Upper lobe of right lung (tissue), 1 donor: ENCODE results near the gene LKAAEAR1. TPM values are rescaled to one million over a fixed set of nuclear protein-coding genes. Genes with fewer than 3 reads are reported as not detected.

Experiments used
- ATAC-seq: fragments of 200-7000 bp; cut with Tn5 transposase; one replicate; pipeline ENCODE4 v1.9.1; 2020; ENCODE audit warnings: mild to moderate bottlenecking, moderate library complexity
- DNase-seq: peaks from one replicate; pipeline ENCODE4 v3.0.0-alpha.2; 2020
- H3K27ac ChIP-seq: fragments of 200-600 bp; one replicate; pipeline ENCODE4 v1.8.0; 2022
- H3K27me3 ChIP-seq: fragments of 200-600 bp; one replicate; pipeline ENCODE4 v1.8.0; 2022; ENCODE audit warnings: mild to moderate bottlenecking
- H3K36me3 ChIP-seq: fragments of 200-600 bp; one replicate; pipeline ENCODE4 v1.8.0; 2022
- H3K4me1 ChIP-seq: fragments of 200-600 bp; one replicate; pipeline ENCODE4 v1.8.0; 2022
- H3K4me3 ChIP-seq: fragments of 200-600 bp; one replicate; pipeline ENCODE4 v1.8.0; 2022; ENCODE audit warnings: mild to moderate bottlenecking
- H3K9me3 ChIP-seq: fragments of 200-600 bp; one replicate; pipeline ENCODE4 v1.8.0; 2022
- CTCF ChIP-seq: fragments of 200-600 bp; IDR thresholded peaks from one replicate; pipeline ENCODE4 v1.8.0; 2022; ENCODE audit warnings: antibody characterized with exemption
- intact Hi-C: fragments of 100-400 bp; cut with DNase I; formaldehyde crosslinking; loops from one replicate; pipeline ENCODE4 v1.11.0; 2022
- total RNA-seq: library from RNA; stranded (reverse); fragmentation: NEBNext Ultra II Directional; extraction: Animal tissue kit (Norgen Biotek cat#: 25700); gene quantifications from one replicate; pipeline ENCODE4 v1.2.1, GENCODE V29; 2021
- donor health status: DM: no; HTN: yes; CAD: no; lungs with severe emphysema.

The LKAAEAR1 gene
- total RNA-seq, 1 donor from 2014 or later: not detected

GRCh38 chr20:64099086-64099786 lies 15.0 kb upstream of the LKAAEAR1 start:
- intact Hi-C loops: no loop called here
- DNase-seq (no peak), ATAC-seq (no peak)
- Histone ChIP-seq H3K4me1 (peaks cover 12% of the 10 kb centered on the region), H3K4me3 (no peak overlapping the region), H3K27ac (no peak overlapping the region), H3K36me3 (no peaks in the 10 kb centered on the region), H3K9me3 (no peaks in the 10 kb centered on the region), H3K27me3 (peaks cover 48% of the 10 kb centered on the region)
- no peak for TF ChIP-seq CTCF

- Histone ChIP-seq H3K27me3 (peaks cover 41% of the 10 kb centered on the region), H3K9me3 (no peaks in the 10 kb centered on the region), H3K36me3 (no peaks in the 10 kb centered on the region), H3K4me3 (no peak overlapping the region), H3K4me1 (peaks cover 12% of the 10 kb centered on the region), H3K27ac (no peak overlapping the region)
- DNase-seq: no peak
- no peak for ATAC-seq
- intact Hi-C loops: no loop called here
- no peak for TF ChIP-seq CTCF
Measured at GRCh38 chr20:64098471-64099013, 14.3 kb upstream of the LKAAEAR1 start.

GRCh38 chr20:64096535-64096934 lies 12.3 kb upstream of the LKAAEAR1 start:
- no peak for TF ChIP-seq CTCF

GRCh38 chr20:64095927-64096326 lies 11.7 kb upstream of the LKAAEAR1 start:
- DNase-seq (no peak), ATAC-seq (no peak)
- Histone ChIP-seq H3K27me3 (peaks cover 15% of the 10 kb centered on the region), H3K9me3 (no peaks in the 10 kb centered on the region), H3K27ac (no peak overlapping the region), H3K4me1 (no peaks in the 10 kb centered on the region), H3K36me3 (no peaks in the 10 kb centered on the region), H3K4me3 (no peak overlapping the region)
- no peak for TF ChIP-seq CTCF
- intact Hi-C loops: no loop called here

More at GRCh38 chr20:64096535-64096934, 12.3 kb upstream of the LKAAEAR1 start:
- ATAC-seq (no peak), DNase-seq (no peak)
- no peak overlapping the region for H3K4me3 ChIP-seq
- no peaks in the 10 kb centered on the region for H3K36me3 ChIP-seq
- intact Hi-C loops: no loop called here
- peaks cover 21% of the 10 kb centered on the region for H3K27me3 ChIP-seq
- no peak overlapping the region for H3K27ac ChIP-seq
- H3K9me3 ChIP-seq: no peaks in the 10 kb centered on the region
- no peaks in the 10 kb centered on the region for H3K4me1 ChIP-seq

GRCh38 chr20:64095455-64095854 lies 11.3 kb upstream of the LKAAEAR1 start:
- Histone ChIP-seq H3K27ac (no peak overlapping the region), H3K4me3 (no peak overlapping the region), H3K36me3 (no peaks in the 10 kb centered on the region), H3K4me1 (no peaks in the 10 kb centered on the region), H3K9me3 (no peaks in the 10 kb centered on the region), H3K27me3 (peaks cover 10% of the 10 kb centered on the region)
- no peak for TF ChIP-seq CTCF
- DNase-seq: no peak
- no peak for ATAC-seq
- intact Hi-C loops: no loop called here
